ENCODE results near the gene PCDH15.
"Not testable (repeated sequence)": the region's sequence is repeated elsewhere in the genome, so short reads cannot be mapped to it uniquely, and the experiment has no call there.

The PCDH15 gene

GRCh38 chr10:53952698-53953630, 848.1 kb downstream of the PCDH15 start:
- H3K4me3 ChIP-seq (ENCODE audit: low read length in 2 of 2): no peak overlapping the region
- no peaks in the 10 kb centered on the region for H3K4me1 ChIP-seq (ENCODE audit: control insufficient read depth, insufficient read depth, low read length)
- H3K9me3 ChIP-seq (ENCODE audit: control insufficient read depth in 2 of 2, low read length in 2 of 2): no peaks in the 10 kb centered on the region
- H3K27ac ChIP-seq (ENCODE audit: low read length): no peak overlapping the region
- H3K9ac ChIP-seq (ENCODE audit: low read length in 2 of 2): no peak overlapping the region
- no peaks in the 10 kb centered on the region for H3K36me3 ChIP-seq (ENCODE audit: control insufficient read depth in 2 of 2, insufficient read depth in 2 of 2, low read length in 2 of 2)
- no peaks in the 10 kb centered on the region for H3K27me3 ChIP-seq (ENCODE audit: control insufficient read depth in 1 of 2, insufficient read depth in 2 of 2, low read length in 2 of 2)

- Histone ChIP-seq H3K4me3 (ENCODE audit: low read length in 2 of 2) (no peak overlapping the region), H3K27ac (ENCODE audit: low read length) (no peak overlapping the region), H3K9ac (ENCODE audit: low read length in 2 of 2) (no peak overlapping the region), H3K27me3 (ENCODE audit: control insufficient read depth in 1 of 2, insufficient read depth in 2 of 2, low read length in 2 of 2) (no peaks in the 10 kb centered on the region), H3K9me3 (ENCODE audit: control insufficient read depth in 2 of 2, low read length in 2 of 2) (no peaks in the 10 kb centered on the region), H3K36me3 (ENCODE audit: control insufficient read depth in 2 of 2, insufficient read depth in 2 of 2, low read length in 2 of 2) (no peaks in the 10 kb centered on the region), H3K4me1 (ENCODE audit: control insufficient read depth, insufficient read depth, low read length) (no peaks in the 10 kb centered on the region)
Measured at GRCh38 chr10:53939654-53940053, 861.4 kb downstream of the PCDH15 start.

DNA sequence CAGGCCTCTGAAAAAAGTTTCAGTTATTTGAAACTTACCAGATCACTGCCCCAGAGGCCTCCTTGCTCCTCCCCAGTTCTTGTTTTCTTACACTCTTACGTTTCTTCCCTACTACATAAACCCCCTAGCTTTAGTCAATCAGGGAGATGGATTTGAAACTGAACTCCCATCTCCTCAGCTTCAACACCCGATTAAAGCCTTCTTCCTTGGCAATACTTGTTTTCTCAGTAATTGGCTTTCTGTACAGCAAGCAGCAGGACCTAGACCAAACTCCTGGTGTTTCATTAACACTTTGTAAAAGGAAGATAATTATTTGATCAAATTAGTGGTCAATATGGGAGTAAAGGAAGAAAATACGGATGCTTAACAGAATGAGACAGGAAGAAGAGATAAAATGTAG, 870.4 kb downstream of the PCDH15 start:
- no peaks in the 10 kb centered on the region for H3K36me3 ChIP-seq (ENCODE audit: control insufficient read depth in 2 of 2, insufficient read depth in 2 of 2, low read length in 2 of 2)
- no peaks in the 10 kb centered on the region for H3K27me3 ChIP-seq (ENCODE audit: control insufficient read depth in 1 of 2, insufficient read depth in 2 of 2, low read length in 2 of 2)
- H3K27ac ChIP-seq (ENCODE audit: low read length): no peak overlapping the region
- H3K4me3 ChIP-seq (ENCODE audit: low read length in 2 of 2): no peak overlapping the region
- H3K4me1 ChIP-seq (ENCODE audit: control insufficient read depth, insufficient read depth, low read length): no peaks in the 10 kb centered on the region
- H3K9me3 ChIP-seq (ENCODE audit: control insufficient read depth in 2 of 2, low read length in 2 of 2): no peaks in the 10 kb centered on the region
- no peak overlapping the region for H3K9ac ChIP-seq (ENCODE audit: low read length in 2 of 2)

GRCh38 chr10:53924051-53924700, 876.9 kb downstream of the PCDH15 start:
- H3K4me3 ChIP-seq (ENCODE audit: low read length in 2 of 2); H3K36me3 ChIP-seq (ENCODE audit: control insufficient read depth in 2 of 2, insufficient read depth in 2 of 2, low read length in 2 of 2); H3K9me3 ChIP-seq (ENCODE audit: control insufficient read depth in 2 of 2, low read length in 2 of 2); H3K9ac ChIP-seq (ENCODE audit: low read length in 2 of 2); H3K27ac ChIP-seq (ENCODE audit: low read length); H3K27me3 ChIP-seq (ENCODE audit: control insufficient read depth in 1 of 2, insufficient read depth in 2 of 2, low read length in 2 of 2); H3K4me1 ChIP-seq (ENCODE audit: control insufficient read depth, insufficient read depth, low read length): not testable (repeated sequence)

DNA sequence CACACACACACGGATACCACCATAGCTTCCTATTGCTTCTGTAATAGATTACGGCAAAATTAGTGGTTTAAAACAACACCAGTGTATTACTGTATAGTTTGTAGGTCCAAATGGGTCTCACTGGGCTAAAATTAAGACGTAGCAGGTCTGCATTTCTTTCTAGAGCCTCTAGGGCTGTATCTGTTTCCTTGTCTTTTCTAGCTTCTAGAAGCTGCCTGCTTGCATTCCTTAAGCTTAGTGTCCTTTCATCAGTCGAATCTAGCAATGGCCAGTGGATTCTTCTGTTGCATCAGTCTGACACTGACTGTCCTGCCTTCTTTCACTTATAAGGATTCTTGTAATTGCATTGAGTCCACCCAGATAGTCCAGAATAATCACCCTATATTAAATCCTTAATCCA, 882.3 kb downstream of the PCDH15 start:
- Histone ChIP-seq H3K4me3 (ENCODE audit: low read length in 2 of 2) (no peak overlapping the region), H3K9me3 (ENCODE audit: control insufficient read depth in 2 of 2, low read length in 2 of 2) (no peaks in the 10 kb centered on the region), H3K27me3 (ENCODE audit: control insufficient read depth in 1 of 2, insufficient read depth in 2 of 2, low read length in 2 of 2) (no peaks in the 10 kb centered on the region), H3K27ac (ENCODE audit: low read length) (no peak overlapping the region), H3K4me1 (ENCODE audit: control insufficient read depth, insufficient read depth, low read length) (no peaks in the 10 kb centered on the region), H3K9ac (ENCODE audit: low read length in 2 of 2) (no peak overlapping the region), H3K36me3 (ENCODE audit: control insufficient read depth in 2 of 2, insufficient read depth in 2 of 2, low read length in 2 of 2) (no peaks in the 10 kb centered on the region)

DNA sequence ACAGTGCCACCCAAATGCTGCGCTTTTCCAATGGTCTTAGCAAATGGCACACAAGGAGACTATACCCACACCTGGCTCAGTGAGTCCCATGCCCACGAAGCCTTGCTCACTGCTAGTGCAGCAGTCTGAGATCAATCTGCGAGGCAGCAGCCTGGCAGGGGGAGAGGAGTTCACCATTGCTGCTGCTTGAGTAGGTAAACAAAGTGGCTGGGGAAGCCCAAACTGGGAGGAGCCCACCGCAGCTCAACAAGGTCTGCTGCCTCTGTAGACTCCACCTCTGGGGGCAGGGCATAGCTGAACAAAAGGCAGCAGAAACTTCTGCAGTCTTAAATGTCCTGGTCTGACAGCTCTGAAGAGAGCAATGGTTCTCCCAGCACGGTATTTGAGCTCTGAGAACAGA, 891.2 kb downstream of the PCDH15 start:
- H3K27me3 ChIP-seq (ENCODE audit: control insufficient read depth in 1 of 2, insufficient read depth in 2 of 2, low read length in 2 of 2): no peaks in the 10 kb centered on the region
- H3K4me1 ChIP-seq (ENCODE audit: control insufficient read depth, insufficient read depth, low read length): no peaks in the 10 kb centered on the region
- no peaks in the 10 kb centered on the region for H3K36me3 ChIP-seq (ENCODE audit: control insufficient read depth in 2 of 2, insufficient read depth in 2 of 2, low read length in 2 of 2)
- H3K9ac ChIP-seq (ENCODE audit: low read length in 2 of 2): no peak overlapping the region
- no peak overlapping the region for H3K4me3 ChIP-seq (ENCODE audit: low read length in 2 of 2)
- no peak overlapping the region for H3K27ac ChIP-seq (ENCODE audit: low read length)
- no peaks in the 10 kb centered on the region for H3K9me3 ChIP-seq (ENCODE audit: control insufficient read depth in 2 of 2, low read length in 2 of 2)

GRCh38 chr10:53904506-53905241, 896.4 kb downstream of the PCDH15 start:
- no peak overlapping the region for H3K9ac ChIP-seq (ENCODE audit: low read length in 2 of 2)
- no peaks in the 10 kb centered on the region for H3K27me3 ChIP-seq (ENCODE audit: control insufficient read depth in 1 of 2, insufficient read depth in 2 of 2, low read length in 2 of 2)
- H3K27ac ChIP-seq (ENCODE audit: low read length): no peak overlapping the region
- H3K4me3 ChIP-seq (ENCODE audit: low read length in 2 of 2): no peak overlapping the region
- H3K9me3 ChIP-seq (ENCODE audit: control insufficient read depth in 2 of 2, low read length in 2 of 2): no peaks in the 10 kb centered on the region
- H3K36me3 ChIP-seq (ENCODE audit: control insufficient read depth in 2 of 2, insufficient read depth in 2 of 2, low read length in 2 of 2): no peaks in the 10 kb centered on the region
- no peaks in the 10 kb centered on the region for H3K4me1 ChIP-seq (ENCODE audit: control insufficient read depth, insufficient read depth, low read length)

GRCh38 chr10:53903756-53904155, 897.3 kb downstream of the PCDH15 start:
- H3K9me3 ChIP-seq (ENCODE audit: control insufficient read depth in 2 of 2, low read length in 2 of 2): no peaks in the 10 kb centered on the region
- H3K4me1 ChIP-seq (ENCODE audit: control insufficient read depth, insufficient read depth, low read length): no peaks in the 10 kb centered on the region
- H3K27ac ChIP-seq (ENCODE audit: low read length): no peak overlapping the region
- H3K9ac ChIP-seq (ENCODE audit: low read length in 2 of 2): no peak overlapping the region
- no peak overlapping the region for H3K4me3 ChIP-seq (ENCODE audit: low read length in 2 of 2)
- H3K27me3 ChIP-seq (ENCODE audit: control insufficient read depth in 1 of 2, insufficient read depth in 2 of 2, low read length in 2 of 2): no peaks in the 10 kb centered on the region
- no peaks in the 10 kb centered on the region for H3K36me3 ChIP-seq (ENCODE audit: control insufficient read depth in 2 of 2, insufficient read depth in 2 of 2, low read length in 2 of 2)

DNA sequence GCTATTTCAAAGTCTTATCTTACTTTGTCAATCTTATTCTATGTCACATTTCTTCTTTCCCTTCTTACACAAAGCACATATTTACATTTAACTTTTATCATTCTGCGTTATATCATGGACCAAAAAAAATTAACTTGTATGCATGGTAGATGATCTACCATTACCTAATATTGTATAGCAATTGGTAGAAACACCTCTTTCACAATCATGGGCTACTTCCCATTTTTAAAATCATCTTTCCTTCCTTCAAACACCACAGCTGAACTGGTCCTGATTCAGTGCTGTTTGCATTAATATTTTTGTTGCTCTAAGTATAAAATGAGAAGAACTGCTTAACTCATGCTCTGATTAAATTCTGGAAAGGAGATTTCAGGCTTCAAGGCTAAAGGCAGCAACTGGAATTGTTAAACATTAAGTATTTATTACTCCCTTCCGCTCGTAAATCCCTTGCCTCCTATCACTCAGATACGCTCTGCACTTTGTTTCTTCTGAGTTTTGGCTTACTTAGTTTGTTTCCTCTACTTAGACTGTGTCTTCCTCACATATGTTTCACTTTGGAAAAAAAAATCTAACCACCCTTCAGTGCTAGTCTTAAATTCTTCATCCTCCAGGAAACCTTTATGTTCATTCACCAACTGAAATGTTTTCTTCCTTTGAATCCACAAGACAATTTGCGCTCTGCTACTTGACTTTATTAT, 901.4 kb downstream of the PCDH15 start:
- no peaks in the 10 kb centered on the region for H3K9me3 ChIP-seq (ENCODE audit: control insufficient read depth in 2 of 2, low read length in 2 of 2)
- no peaks in the 10 kb centered on the region for H3K27me3 ChIP-seq (ENCODE audit: control insufficient read depth in 1 of 2, insufficient read depth in 2 of 2, low read length in 2 of 2)
- H3K27ac ChIP-seq (ENCODE audit: low read length): no peak overlapping the region
- H3K4me1 ChIP-seq (ENCODE audit: control insufficient read depth, insufficient read depth, low read length): no peaks in the 10 kb centered on the region
- H3K9ac ChIP-seq (ENCODE audit: low read length in 2 of 2): no peak overlapping the region
- H3K4me3 ChIP-seq (ENCODE audit: low read length in 2 of 2): no peak overlapping the region
- no peaks in the 10 kb centered on the region for H3K36me3 ChIP-seq (ENCODE audit: control insufficient read depth in 2 of 2, insufficient read depth in 2 of 2, low read length in 2 of 2)

GRCh38 chr10:53898532-53898931, 902.5 kb downstream of the PCDH15 start:
- Histone ChIP-seq H3K27me3 (ENCODE audit: control insufficient read depth in 1 of 2, insufficient read depth in 2 of 2, low read length in 2 of 2) (no peaks in the 10 kb centered on the region), H3K4me1 (ENCODE audit: control insufficient read depth, insufficient read depth, low read length) (no peaks in the 10 kb centered on the region), H3K27ac (ENCODE audit: low read length) (no peak overlapping the region), H3K36me3 (ENCODE audit: control insufficient read depth in 2 of 2, insufficient read depth in 2 of 2, low read length in 2 of 2) (no peaks in the 10 kb centered on the region), H3K4me3 (ENCODE audit: low read length in 2 of 2) (no peak overlapping the region), H3K9ac (ENCODE audit: low read length in 2 of 2) (no peak overlapping the region), H3K9me3 (ENCODE audit: control insufficient read depth in 2 of 2, low read length in 2 of 2) (no peaks in the 10 kb centered on the region)

Measured in stomach smooth muscle (tissue), 2 donors.